NOMO-1 treated with dmso at 0.1 percent for 144 hours (cell line): ENCODE results near the gene GRK3.

Source experiments
- DNase-seq: peaks from one replicate; lab custom pipeline; 2025; ENCODE audit not compliant: unreplicated experiment; lab: John Stamatoyannopoulos, UW

Gene GRK3

DNA sequence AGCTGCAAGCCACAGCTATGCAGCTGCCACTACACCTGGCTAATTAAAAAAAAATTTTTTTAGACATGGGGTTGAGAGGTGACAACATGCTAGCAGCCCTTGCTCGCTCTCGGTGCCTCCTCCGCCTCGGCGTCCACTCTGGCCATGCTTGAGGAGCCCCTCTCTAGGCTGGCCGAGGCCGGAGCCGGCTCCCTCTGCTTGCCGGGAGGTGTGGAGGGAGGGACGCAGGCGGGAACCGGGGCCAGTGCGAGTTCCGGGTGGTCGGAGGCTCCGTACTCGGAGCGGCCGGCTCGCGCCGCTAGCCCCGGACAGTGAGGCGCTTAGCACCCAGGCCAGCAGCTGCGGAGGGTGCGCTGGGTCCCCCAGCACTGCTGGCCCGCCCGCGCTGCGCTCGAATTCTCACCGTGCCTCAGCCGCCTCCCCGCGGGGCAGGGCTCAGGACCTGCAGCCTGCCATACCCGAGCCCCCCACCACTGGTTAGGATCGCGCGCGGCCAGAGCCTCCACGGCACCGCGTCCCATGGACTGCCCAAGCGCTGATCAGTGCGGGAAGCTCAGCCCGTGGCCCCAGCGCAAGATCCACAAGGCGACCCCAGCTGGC is 188.2 kb downstream of the GRK3 start:
- DNase-seq = no peak

DNA sequence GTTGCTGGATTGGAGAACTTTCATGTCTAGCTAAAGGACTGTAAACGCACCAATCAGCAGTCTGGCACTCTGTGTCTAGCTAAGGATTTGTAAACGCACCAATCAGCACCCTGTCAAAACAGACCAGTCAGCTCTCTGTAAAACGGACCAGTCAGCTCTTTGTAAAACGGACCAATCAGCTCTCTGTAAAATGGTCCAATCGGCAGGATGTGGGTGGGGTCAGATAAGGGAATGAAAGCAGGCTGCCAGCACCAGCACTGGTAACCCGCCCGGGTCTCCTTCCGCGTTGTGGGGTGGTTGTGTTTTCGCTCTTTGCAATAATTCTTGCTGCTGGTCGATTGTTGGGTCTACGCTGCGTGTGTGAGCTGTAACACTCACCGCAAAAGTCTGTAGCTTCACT is 188.8 kb downstream of the GRK3 start:
- no peak for DNase-seq

DNA sequence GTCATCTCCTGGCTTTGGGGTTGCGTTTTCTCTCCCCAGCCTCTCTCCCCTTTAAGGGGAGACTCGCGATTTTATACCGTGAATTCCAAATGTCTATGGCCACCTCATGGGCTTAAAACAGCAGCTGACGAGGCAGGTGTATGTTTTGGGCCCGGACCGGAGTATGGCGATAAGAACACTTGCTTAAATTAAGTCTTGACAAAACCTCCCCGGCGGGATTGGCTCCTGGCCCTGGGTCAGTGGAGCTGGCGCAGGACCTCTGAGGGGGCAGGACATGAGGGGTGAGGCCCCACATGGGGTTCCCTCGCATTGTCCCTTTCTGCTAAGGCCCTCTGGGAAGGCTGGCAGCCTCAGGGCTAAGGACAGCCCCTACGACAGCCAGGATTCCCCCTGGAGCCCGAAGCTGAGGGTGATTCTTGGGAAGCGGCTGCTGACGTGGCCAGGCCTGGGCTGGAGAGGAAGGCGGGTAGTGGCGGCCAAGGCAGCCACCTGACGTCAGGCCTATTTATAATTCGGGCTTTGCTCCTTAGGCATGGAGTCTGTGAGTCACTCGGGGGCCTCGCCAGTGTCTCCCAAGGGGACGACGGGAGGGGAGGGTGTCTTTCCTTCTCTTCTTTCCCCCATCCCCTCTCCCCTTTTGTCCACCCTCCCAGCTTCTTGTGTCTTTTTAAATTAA is 190.2 kb downstream of the GRK3 start:
- DNase-seq = no peak

DNA sequence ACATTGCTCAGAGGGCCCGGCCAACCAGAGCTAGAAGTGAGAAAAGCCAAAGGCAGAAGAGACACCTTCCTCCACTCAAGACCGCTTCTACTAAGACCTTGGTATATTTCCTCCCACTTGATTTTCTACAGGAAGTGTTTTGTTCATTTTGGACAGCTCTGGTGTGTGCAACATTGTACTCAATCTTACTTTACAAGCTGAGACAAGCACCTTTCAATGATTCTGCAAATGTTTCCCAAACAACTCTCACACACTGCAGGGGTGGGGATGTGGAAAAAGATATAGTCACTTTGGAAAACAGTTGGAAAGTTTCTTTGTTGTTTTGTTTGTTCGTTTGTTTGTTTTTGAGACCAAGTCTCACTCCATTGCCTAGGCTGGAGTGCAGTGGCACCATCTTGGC is 193.2 kb downstream of the GRK3 start:
- DNase-seq = no peak

DNA sequence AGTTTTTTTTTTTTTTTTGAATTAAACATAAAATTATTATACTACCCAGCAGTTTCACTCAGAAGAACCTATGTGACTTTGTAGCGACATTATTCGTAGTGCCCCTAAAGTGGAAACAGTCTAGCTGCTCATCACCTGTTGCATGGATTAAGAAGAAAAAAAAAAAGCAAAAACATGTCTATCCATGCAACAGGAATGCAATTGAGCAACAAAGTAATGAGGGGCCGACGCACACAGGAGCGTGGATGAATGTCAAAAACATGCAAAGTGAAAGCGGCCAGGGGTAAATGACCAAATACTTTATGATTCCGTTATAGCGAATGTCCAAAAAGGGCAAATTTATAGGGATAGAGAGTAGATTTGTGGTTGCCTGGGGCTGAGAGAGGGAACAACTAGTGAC is 193.8 kb downstream of the GRK3 start:
- no peak for DNase-seq

DNA sequence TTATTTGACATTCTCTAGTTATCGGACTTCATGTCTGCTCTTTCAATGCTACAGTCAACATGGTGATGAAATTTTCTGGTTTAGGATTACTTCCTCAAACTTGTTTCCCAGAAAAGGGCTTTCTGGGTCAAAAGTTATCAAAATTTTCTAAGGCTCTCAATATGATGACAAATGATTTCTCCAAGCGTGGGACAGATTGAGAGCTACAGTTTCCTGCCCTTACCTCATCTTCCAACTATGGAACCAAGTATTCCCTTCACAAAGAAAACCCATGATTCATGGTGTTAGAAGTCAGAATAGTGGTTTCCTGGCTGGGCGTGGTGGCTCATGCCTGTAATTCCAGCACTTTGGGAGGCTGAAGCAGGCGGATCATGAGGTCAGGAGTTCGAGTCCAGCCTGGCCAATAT is 195.4 kb downstream of the GRK3 start:
- peak; percentile 47 for DNase-seq

DNA sequence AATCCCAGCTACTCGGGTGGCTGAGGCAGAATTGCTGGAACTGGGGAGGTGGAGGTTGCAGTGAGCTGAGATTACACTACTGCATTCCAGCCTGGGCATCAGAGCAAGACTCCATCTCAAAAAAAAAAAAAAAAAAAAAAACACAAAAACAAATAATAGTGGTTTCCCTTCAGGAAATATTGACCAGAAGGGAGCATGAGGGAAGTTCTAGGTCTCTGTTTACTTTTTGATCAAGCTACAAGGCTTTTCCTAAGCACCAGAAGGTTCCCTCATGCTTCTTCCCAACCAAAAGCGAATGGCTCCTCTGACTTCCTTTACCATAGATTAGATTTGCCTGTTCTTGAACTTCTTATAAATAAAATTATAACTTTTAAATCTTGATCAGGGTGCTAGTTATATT is 195.8 kb downstream of the GRK3 start:
- DNase-seq = no peak

DNA sequence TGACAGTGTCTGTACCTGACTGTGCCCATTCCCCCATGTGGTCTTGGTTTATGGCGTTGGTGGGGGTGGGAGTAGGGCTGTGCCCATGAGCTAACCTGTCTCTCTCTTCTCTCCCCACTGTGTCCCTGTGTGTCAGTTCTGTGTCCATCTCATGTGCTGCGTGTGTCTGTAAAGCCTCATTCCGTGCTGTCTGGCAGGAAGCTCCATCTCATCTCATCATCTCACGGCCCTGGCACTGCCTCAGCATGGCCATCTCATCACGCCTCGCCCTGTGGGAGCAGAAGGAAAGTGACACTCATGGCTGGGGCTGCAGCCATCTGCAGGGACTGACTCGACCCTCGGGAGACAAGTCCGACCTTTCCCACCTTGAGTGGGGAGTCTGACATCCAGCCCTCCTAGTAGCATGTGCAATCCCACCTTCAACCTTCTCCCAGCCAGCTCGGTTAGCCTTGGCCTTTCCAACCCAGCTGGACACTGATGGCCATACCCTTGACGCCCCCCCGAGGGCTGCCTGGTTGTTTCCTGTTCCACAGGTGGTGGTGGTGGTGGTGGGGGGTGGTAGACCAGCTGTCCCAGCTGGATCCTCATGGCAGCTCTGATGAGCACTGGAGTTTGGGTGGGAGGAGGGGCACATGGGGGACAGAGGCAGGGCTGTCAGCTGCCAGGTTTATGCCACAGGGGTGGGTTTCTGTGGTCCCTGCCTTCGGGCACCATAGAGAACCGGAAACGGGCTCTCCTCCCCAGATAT is 196.5 kb downstream of the GRK3 start:
- no peak for DNase-seq

DNA sequence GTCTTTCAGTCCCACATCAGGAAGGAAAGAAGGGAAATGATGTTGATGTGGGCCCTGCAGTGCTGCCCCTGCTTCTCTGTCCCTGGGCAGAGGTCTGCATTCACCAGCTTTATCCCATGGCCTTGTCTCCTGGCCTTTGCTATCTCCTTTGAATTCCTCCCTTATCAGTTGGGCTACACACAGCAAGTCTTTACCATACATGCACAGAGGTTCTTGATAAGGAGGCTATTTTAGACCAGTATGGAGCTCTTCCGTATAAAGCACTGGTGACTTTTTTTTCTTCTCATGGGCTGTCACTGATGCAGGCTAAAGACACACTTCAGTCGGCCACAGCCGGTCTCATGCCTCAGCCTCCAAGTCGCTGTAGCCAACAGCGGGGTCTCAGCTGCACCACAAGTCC is 197.7 kb downstream of the GRK3 start:
- DNase-seq = no peak

DNA sequence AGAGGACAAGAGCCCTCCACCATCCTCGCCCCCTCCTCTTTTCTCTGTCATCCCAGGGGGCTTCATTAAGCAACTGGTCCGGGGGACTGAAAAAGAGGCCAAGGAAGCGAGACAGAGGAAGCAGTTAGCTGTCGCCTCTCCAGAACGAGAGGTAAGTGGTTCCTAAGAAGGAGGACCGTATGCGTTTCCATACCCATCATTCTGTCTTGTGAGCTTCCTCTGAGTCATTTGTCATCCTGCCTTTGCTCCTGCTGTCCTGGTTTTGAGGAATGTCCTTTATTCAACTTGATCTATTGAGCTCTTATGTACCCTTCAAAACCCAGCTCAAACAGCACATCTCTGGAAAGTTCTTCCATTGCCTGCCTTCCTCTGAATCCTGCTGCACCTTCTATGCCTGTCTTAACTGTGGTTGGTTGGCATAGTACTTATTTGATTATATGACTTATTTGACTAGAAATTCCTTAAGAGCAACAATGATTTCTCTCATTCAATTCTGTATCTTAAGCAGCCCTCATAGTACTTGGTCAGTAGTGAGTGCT is 198.8 kb downstream of the GRK3 start:
- no peak for DNase-seq

DNA sequence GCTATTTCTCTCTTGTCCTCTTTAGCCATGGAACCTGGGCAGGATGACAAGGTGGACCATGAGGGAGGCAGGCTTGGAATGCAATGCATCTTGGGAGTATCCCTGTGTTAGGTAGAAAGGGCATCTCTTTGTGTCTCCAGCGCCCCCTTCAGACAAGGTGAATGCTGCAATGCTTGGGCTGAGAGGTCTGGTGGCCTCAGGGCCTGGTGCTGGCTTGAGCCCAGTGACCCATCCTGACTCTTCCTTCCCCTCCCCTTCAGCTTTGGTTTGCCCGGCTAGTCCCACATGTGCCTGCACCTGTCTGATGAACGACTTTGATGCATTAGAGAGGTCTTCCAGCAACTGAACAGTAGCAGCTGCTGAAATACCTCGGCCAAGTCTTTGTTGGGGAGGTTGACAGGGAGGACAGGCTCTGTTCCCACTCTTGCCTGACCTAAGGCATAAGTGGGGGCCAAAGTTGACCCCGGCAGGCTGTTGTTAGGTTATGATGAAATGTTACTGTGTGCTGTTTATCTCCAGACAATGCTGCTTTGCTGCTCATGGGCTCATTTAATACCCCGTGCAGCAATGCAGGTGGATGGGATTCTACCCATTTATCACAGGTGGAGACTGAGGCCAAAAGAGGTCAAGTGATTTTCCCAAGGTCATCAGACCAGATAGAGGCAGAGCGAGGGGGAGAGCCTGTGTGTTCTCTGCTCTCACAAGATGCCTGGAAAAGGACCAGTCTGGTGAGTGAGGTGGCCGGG is 200.0 kb downstream of the GRK3 start:
- no peak for DNase-seq

DNA sequence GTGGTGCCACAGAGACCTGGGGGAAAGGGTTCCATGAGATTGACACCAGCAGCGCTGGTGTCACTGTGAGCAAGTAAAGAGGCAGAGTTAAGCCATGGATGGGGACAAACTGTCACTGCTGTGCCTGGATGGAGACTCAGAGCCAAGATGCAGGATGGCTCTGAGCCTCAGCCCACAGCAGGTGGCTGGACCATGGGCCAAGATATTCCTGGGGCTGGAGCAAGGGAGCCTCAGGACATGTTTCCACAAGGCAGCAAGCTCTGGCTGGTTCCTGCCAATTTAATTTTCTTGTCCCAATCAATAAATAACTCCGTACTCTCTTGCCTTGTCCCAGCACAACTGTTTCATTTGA is 200.5 kb downstream of the GRK3 start:
- DNase-seq = no peak

DNA sequence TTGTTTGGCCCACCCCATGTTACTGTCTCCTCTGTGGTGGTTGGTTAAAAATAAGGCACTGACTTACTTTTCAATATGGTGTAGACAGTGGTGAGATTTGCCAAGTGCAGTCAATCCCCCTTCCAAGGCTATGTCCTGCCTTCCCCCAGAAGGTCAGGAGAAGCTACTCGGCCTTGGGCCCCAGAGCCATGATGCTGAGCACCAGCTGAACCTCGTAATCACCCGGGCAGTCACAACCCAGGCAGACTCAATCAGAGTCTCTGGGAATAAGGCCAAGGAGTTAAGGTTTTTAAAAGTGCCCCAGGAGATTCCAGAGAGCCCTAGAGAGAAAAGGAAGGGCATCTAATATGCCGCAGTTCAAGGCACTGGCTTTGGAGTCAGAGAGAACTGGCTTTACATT is 201.3 kb downstream of the GRK3 start:
- no peak for DNase-seq

DNA sequence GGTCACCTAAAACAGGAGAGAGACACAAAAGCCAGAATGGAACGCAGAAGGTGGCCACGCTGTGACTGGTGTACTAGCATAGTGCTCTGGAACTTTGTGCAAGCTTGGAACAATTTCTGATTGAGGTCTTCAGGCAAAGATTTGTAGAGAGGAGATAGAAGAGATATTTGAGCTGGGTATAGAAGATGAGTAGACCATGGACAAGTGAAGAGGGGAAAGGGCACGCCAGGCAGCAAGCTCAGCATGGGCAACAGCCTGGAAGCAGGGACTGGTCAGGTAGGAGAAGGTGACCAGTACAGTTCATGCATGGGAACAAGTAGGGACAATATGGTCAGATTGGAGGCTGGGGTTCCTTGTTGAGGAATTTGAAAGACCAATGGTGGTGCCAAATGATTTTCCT is 201.9 kb downstream of the GRK3 start:
- DNase-seq = no peak

DNA sequence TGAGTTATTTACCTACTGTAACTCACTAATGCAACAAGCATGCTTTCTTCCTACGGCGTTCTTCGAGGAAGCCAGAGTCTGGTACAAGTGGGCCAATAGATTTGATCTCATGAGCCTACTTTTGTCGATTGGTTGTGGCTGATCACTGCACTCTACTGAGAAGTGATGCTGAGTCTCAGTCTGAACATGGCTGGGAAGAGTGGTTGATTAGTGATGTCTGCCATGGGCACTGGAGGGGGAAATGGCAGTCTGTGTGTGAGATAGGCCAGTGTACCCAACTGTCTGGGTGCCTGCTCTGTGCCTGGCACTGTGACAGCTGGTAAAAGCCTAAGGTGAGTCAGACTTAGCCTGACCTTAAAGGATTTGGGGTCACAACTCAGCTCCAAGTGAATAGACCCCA is 205.9 kb downstream of the GRK3 start:
- DNase-seq = no peak

DNA sequence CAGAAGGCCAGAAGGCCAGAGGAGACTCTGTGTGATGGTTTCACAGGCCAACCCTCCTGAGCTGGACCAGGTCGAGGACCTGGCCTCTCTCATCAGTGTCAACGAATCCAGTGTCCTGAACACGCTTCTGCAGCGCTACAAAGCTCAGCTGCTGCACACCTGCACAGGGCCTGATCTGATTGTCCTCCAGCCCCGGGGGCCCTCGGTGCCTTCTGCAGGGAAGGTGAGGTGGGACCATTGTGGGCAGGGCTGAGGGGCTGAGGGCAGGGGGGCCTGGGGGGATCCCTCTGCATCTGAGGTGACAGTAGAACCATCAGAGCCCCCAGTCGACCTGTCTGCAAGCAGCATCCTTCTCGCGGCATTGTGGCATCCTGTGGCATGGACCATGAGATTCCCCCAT is 207.8 kb downstream of the GRK3 start:
- no peak for DNase-seq

DNA sequence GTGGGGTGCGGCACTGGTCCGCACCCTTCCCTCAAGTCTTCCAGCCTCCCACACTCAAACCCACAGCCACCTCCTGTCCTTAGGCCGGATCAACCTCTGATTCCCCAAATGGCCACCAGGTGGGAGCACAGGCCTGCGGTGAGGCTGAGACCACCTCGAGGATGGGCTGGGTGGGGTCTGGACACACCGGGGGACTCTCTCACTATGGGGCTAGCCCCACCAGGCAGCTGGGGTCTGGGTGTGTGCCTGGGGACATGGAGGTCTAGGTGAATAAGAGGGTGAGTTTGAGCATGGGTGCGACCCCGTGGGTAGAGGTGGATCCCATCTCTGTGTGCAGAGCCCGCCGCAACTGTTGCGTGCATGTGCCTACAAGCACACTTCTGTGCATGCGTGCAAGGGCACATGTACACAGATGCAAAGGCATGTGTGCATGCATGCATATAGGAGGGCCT is 210.1 kb downstream of the GRK3 start:
- DNase-seq = no peak

DNA sequence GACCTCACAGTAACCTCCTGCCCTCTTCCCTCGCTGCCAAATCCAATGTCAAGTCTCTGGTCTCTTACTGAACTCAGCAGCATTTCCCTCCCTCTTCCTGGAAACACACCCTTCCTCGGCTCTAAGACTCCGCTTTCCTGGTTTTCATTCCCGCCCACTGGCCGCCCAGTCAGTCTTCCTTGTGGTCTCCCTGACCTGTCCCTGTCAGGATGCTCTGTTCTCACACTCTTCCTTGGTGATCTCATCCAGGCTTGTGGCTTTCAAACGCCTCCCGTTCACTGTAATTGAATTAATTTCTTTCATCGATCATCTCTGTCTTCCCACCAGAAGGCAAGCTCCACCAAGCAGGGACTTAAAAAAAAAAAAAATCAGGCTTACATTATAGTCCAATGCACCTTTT is 211.1 kb downstream of the GRK3 start:
- no peak for DNase-seq

DNA sequence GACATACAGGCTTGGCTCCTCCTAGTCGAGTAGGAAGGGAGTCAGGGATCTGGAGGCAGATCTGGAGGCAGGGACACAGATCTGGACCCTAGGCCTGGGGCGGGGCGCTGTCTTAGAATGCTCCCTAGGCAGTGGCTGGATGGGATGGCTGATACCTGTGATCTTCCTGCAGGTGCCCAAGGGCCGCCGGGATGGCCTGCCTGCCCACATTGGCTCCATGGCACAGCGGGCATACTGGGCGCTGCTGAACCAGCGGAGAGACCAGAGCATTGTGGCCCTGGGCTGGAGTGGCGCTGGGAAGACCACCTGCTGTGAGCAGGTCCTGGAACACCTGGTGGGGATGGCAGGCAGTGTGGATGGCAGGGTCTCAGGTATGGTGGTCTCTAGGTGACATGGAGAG is 212.9 kb downstream of the GRK3 start:
- DNase-seq = no peak

DNA sequence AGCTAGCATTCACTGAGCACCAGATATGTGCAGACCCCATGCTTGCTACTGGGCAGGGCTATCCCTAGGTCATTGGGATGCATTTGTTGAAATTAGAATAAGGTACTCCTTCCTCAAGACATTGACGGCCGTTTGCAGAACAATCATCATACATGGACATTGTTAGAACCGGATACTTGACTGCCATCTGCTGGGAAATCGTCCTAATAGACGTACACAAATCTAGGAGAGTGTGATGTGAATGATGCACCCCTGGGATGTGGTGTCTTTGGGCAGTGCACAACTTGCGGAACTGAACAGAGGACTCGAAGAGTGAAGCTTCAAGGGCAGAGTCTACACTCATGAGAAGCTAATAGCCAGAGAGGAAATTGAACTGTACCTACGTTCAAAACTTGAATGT is 213.4 kb downstream of the GRK3 start:
- DNase-seq = peak; percentile 9
